GM21423 (cell line): Measurements from ENCODE around the gene HES4.
"Not testable (repeated sequence)": the region's sequence is repeated elsewhere in the genome, so short reads cannot be mapped to it uniquely, and the experiment has no call there.

ENCODE experiments used
- ATAC-seq: cut with Tn5 transposase; IDR thresholded peaks from one replicate; pipeline ENCODE4 v1.9.1; 2021; ENCODE audit warnings: mild to moderate bottlenecking, moderate library complexity; ENCODE audit not compliant: unreplicated experiment

The HES4 gene

DNA sequence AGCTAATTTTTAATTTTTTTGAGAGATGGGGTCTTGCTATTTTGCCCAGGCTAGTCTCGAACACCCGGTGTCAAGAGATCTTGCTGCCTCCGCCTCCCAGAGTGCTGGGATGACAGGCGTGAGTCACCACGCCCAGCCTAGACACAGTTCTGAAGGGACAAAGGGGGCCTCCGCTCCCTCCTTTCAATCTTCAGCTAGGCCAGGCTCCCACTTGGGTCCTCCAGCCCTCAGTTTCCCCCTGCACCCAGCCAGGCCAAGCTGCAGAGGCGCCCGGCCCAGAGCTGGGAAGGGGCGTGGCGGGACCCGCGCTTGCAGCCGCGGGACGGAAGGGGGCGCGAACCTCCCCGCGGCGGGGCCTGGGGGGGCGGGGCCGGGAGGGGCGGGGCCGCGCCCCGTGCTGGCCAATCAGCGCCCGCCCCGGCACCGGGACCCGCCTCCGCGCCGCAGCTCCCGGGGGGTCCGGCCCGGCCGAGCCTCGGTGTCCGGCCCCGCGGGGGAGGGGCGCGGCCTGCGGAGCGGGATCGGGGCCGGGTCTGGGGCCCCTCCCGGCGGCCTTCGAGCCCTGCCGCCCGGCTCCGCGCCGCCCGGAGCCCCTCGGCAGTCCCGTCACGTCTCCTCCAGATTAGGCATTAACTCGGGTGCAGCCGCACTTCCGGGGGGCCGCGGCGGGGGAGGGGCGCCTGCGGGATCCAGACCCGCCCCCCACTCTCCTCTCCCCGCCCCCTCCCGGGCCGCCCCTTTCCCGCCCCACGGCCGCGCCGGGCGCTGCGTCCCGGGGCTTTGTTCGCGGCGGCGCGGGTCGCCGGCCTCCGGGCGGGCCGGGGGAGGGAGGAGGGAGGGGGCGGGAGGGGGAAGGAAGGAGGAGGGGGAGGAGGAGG, 19.5 kb upstream of the HES4 start:
- peak; percentile 59 for ATAC-seq

- not testable (repeated sequence) for ATAC-seq
These were observed 18.4 kb upstream of the HES4 start for GRCh38 chr1:1018321-1018685.

DNA sequence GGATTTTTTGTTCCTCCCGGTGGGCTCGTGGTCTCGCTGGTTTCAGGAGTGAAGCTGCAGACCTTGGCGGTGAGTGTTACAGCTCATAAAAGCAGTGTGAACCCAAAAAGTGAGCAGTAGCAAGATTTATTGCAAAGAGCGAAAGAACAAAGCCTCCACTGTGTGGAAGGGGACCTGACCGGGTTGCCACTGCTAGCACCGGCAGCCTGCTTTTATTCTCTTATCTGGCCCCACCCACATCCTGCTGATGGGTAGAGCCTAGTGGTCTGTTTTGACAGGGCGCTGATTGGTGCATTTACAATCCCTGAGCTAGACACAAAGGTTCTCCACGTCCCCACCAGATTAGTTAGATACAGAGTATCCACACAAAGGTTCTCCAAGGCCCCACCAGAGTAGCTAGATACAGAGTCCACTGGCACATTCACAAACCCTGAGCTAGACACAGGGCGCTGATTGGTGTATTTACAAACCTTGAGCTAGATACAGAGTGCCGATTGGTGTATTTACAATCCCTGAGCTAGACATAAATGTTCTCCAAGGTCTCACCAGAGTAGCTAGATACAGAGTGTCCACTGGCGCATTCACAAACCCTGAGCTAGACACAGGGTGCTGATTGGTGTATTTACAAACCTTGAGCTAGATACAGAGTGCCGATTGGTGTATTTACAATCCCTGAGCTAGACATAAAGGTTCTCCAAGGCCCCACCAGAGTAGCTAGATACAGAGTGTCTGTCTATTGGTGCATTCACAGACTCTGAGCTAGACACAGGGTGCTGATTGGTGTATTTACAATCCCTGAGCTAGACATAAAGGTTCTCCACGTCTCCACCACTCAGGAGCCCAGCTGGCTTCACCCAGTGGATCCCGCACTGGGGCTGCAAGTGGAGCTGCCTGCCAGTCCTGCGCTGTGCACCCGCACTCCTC, 17.8 kb upstream of the HES4 start:
- ATAC-seq, result not testable (repeated sequence)

DNA sequence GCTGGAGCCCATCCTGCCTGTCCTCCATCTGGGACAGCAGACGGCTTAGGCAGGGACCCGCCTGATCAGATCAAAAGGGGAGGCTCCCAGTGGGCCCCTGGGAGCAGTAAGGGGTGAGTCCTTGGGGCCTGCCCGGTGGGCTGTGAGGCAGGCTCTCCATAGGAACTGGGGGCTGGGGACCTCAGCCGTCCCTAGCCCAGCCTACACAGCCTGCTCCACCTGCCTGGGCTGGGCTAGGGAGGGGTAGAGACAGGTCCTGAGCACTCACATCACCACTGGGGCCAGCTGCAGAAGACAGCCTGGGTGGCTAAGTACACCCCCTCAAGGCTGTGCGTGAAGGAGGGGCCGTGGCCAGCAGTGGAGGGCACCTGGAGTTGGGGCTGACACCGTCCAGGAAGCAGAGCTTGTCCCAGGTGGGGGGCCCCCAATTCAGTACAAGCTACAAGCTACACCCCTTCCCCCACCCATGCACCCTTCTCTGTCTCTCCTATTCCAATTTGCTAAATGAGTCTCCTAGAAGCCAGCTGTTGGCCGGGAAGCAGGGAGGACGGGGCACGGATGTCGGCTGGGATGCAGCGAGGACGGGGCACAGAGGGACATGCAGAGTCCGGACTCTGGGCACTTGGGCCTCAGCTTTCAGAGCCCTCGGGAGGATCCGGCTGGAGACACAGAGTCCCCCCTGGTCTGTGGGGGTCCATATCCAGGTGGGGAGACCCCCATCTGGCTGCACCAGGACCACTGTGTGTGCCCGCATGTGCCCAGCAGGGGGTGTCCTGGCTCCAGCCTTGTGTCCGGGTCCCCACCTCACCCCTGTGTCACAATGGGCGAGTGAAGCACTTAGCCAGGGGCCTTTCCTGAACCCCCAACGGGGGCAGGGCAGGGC, 15.1 kb upstream of the HES4 start:
- ATAC-seq, result no peak

DNA sequence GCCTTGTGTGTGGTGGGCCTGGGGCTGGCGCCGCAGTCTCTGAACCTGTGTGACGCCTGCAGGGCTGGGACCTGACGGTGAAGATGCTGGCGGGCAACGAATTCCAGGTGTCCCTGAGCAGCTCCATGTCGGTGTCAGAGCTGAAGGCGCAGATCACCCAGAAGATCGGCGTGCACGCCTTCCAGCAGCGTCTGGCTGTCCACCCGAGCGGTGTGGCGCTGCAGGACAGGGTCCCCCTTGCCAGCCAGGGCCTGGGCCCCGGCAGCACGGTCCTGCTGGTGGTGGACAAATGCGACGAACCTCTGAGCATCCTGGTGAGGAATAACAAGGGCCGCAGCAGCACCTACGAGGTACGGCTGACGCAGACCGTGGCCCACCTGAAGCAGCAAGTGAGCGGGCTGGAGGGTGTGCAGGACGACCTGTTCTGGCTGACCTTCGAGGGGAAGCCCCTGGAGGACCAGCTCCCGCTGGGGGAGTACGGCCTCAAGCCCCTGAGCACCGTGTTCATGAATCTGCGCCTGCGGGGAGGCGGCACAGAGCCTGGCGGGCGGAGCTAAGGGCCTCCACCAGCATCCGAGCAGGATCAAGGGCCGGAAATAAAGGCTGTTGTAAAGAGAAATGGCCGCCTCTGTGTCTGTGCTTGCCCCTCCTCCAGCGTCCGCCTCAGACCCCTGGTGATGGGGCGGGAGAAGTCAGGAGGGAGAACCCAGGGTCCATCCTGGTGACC, 14.2 kb upstream of the HES4 start:
- ATAC-seq, result no peak

DNA sequence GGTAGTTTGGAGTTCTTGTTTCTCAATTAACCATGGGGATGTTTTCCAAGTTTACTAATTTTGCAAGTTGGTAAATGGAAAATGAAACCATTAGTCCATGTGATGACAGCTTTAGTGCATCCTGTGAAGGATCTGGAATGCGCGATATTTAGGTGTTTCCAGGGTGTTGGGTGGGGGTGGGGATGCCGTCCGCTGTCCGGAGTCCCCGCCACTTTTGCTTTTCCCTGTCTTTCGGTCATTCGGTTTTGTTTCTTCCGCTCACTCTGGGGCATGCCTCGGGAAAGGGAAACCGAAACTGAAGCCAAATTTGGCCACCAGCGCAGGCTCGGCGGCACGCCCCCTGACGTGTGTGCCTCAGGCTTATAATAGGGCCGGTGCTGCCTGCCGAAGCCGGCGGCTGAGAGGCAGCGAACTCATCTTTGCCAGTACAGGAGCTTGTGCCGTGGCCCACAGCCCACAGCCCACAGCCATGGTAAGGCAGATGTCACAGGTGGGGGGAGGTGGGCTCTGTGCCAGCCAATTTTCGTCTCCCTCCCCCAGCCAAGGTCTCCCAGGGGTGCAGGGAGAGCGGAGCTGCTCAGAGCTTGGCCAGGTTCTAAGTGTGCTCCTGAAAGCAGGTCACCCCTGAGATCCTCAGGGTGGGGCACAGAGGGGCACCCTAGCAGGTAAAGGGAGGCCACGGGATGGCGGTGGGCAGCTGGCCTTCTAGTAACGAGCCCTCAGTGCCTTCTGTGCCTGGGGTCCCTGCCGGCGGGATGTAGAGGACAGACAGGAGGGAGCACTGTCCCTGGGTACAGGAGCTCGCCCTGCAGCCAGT, 13.4 kb upstream of the HES4 start, which contains the start of gene ISG15:
TSS of gene ISG15 (plus strand) at position 393 of the 817 bp plus-strand sequence. CDS start at position 470, 77 bp downstream.
- peak; percentile 88 for ATAC-seq

DNA sequence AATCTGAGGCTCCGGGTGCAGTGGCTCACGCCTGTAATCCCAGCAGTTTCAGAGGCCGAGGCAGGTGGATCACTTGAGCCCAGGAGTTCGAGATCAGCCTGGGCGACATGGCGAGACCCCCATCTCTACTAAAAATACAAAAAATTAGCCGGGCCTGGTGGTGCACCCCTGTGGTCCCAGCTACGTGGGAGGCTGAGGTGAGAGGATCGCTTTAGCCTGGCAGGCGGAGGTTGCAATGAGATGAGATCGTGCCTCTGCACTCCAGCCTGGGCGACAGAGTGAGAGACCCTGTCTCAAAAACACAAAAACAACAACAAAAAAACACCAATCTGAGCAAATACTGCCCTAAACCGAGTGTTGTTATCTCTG, 12.8 kb upstream of the HES4 start:
- ATAC-seq, result not testable (repeated sequence)

DNA sequence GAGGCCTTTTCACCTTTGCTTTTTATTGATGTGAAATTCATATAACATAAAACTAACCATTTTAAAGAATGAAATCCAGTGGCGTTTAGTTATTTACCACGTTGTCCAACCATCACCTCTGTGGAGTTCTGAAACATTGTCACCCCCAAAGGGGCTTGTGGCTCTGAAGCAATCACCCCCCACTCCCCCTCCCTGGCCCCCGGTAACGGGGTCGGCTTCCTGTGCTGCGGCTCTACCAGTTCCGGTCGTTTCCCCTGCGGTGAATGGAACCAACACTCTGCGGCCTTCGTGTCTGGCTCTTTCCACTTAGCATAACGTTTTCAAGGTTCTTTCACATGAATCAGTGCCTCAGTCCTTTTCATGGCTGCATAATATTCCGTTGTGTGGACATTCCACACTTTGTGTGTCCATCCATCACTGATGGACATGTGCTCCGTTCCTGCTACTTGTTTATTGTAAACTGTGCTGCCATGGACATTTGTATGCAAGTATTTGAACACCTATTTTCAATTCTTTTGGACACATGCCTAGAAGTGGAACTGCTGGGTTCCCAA, 11.6 kb upstream of the HES4 start:
- ATAC-seq, result no peak

DNA sequence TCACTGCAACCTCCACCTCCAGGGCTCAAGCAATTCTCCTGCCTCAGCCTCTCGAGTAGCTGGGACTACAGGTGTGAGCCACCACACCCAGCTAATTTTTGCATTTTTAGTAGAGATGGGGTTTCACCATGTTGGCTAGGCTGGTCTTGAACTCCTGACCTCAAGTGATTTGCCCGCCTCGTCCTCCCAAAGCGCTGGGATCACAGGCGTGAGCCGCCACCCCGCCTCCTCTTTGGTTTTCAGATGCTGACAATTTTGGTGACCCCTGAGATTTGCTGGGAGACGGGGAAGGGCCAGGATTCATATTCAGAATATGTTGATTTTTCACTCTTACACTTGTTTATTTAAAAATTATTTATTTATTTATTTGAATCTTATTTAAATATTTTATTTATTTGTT, 10.2 kb upstream of the HES4 start:
- not testable (repeated sequence) for ATAC-seq

- ATAC-seq, result no peak
These were observed 6.6 kb upstream of the HES4 start for GRCh38 chr1:1006305-1007159.

DNA sequence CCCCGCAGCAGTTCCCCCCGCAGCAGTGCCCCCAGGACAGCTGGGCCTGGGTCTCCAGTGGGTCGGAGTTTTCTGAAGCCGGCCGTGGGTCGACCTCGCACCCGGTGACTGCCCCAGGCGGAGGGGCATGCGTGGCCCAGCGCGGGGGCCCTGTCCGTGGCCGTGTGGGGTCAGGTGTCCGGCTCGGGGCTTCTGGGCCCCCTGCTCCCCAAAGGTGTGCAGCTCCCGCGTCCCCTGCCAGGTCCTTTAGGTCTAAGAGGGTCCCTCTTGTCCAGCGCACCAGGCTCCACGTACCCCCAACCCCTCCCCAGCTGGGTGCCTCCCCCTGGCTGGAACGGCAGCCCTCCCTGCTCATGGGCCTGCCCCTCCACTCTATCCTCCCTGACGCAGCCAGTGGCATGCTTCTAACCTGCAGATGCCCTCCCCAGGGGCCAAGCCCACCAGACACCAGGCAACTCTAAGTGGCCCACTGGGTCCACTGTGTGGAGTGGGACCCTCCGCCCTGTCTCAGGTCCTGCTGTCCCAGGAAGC, 5.9 kb upstream of the HES4 start:
- ATAC-seq, result no peak

DNA sequence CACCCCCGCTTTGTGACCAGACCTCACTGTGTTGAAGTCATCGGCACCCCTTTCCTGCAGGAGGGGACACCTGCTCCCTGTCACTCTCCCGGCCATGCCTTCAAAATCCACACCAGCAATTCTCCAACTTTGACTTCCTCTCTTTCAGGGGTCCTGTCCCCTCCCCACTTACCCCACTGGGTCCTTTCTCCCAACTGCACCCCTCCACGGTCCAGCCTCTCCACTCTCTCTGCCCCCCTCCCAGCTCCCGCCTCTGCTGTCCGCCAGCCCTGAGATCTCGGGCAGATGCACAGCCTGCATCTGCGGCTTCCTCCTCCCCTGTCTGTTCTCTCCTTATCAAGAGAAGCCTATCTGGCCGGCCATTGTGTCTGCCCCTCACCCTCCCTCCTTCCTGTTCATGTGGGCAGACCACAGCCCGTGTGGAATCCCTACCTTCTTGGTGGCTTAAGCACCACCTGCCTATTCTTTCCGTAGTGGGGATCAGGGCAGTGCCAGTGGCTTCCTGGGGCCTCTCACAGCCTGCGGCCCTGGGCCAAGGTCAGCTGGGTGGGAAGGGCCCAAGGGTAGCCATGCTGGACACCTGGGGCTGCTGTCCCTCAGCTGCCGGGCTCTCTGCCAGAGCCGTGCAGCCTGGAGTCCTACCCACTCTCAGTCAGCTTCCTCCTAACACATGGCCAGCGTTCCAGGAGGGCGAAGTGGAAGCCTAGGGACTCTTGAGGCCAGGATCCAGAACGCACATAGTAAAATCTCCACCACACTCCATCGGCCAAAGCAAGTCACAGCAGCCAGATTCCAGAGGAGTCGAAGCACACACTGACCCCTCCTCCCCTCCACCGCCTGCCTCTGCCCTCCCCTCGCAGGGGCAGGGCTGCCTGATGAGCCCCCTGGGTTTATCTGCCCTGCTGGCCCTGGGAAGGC, 5.1 kb upstream of the HES4 start:
- ATAC-seq, result no peak

DNA sequence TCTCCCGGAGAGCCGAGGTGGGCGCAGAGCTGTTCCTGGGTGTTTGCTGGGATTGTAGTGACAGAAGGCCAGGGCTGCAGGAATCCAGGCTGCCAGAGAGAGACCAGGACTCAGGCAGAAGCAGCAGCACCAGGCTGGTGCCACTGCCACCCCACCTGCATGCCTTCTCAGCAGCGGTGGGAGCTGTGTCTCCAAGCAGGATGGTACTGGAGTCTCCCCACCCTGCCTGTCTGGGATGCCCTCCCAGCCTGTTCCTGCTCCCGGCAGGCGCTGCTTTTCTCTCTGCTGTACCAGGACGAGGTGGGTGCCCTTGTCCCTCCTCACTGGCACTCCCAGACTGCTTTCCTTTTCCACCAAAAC, 4.5 kb upstream of the HES4 start:
- ATAC-seq, result no peak

GRCh38 chr1:1003618-1004419, 3.9 kb upstream of the HES4 start:
- ATAC-seq, result no peak

DNA sequence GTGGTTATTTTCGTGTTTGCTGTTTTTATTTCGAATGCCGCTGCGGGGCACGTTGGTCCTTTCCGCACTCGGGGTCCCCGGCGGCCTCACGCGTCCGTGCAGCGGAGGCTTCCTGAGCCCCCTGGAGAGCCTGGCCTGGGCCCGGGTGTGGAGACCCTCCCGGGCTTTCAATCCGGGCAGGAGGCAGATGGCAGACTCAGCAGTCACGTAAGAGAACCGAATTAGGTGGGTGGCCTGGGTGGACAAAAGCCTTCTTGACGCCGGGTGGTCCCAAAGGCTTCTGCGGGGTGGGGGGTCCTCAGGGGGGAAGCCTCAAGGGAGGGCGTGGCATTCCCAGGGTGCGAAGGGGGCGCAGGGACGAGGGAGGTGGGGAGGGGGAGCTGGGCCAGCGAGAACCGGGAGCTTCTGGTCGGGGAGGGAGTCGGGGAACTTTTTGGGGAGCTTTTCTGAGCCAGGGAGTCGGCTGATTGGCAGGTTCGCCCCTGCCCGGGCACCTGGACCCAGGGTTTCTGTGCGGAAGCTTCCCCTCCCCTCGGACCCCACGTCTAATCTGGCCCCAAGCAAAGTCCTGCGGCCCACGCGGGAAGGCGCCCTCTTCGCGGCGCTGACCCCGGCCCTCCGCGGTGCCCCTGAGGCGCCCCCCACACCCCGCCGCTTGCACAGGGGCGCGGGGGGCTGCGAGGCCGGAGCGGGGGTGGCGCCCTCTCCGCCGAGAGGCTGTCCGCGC, 1.3 kb upstream of the HES4 start:
- ATAC-seq, result peak; percentile 3
